Uterus (tissue), 2 donors: ENCODE data around the gene UBE2QL1.

ENCODE experiments used
- POLR2A ChIP-seq, 2 donors: fragments of 450-650 bp; IDR thresholded peaks; one replicate each; pipeline ENCODE4 v1.6.1; 2016; ENCODE audit warnings: antibody characterized with exemption in 2 of 2, mild to moderate bottlenecking in 1 of 2, moderate library complexity in 1 of 2
- TF ChIP-seq, protein P1 (sequence below), 4 experiments: fragments of 200-600 bp in 2 of 4; fragments of 450-650 bp in 2 of 4; sonication (generic) in 2 of 4; IDR thresholded peaks; one replicate each; pipeline ENCODE4 v1.5.1; 2016 to 2019; ENCODE audit warnings: antibody characterized with exemption in 4 of 4, mild to moderate bottlenecking in 2 of 4, moderate library complexity in 1 of 4

DNA sequence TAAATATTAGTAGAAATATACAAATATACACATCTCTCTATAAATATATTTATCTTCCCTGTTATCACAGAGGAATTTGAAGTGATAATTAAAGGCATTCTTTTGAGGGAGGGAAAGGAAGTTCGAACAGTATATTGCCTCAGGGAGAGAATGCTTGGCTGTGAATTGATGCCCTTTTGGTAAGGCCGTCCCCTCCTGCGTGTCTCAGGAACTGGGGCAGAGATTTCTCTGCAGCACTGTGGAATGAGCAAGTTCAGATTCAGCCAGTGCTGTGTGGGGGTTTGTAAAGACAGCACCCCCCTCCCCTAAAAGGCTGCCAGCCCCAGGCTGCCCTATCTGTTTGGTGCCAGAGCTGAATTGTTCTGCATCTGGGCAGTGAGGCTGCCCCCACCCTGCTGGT, 42.0 kb downstream of the UBE2QL1 start:
- TF ChIP-seq, protein P1, sequence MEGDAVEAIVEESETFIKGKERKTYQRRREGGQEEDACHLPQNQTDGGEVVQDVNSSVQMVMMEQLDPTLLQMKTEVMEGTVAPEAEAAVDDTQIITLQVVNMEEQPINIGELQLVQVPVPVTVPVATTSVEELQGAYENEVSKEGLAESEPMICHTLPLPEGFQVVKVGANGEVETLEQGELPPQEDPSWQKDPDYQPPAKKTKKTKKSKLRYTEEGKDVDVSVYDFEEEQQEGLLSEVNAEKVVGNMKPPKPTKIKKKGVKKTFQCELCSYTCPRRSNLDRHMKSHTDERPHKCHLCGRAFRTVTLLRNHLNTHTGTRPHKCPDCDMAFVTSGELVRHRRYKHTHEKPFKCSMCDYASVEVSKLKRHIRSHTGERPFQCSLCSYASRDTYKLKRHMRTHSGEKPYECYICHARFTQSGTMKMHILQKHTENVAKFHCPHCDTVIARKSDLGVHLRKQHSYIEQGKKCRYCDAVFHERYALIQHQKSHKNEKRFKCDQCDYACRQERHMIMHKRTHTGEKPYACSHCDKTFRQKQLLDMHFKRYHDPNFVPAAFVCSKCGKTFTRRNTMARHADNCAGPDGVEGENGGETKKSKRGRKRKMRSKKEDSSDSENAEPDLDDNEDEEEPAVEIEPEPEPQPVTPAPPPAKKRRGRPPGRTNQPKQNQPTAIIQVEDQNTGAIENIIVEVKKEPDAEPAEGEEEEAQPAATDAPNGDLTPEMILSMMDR (IDR thresholded peaks at IDR 0.05): no peak
- TF ChIP-seq POLR2A (IDR thresholded peaks at IDR 0.05): no peak
